Inferior parietal cortex (tissue), 1 donor: ENCODE measurements around the gene ZNF888.
A peak's percentile ranks its signal among the peaks of the same experiment; 100 is the strongest.
"Not testable (repeated sequence)": the region's sequence is repeated elsewhere in the genome, so short reads cannot be mapped to it uniquely, and the experiment has no call there.

Source experiments
- DNase-seq: peaks from one replicate; pipeline ENCODE4 v3.0.0-alpha.2; 2016; ENCODE audit errors: extremely low spot score

The ZNF888 gene

DNA sequence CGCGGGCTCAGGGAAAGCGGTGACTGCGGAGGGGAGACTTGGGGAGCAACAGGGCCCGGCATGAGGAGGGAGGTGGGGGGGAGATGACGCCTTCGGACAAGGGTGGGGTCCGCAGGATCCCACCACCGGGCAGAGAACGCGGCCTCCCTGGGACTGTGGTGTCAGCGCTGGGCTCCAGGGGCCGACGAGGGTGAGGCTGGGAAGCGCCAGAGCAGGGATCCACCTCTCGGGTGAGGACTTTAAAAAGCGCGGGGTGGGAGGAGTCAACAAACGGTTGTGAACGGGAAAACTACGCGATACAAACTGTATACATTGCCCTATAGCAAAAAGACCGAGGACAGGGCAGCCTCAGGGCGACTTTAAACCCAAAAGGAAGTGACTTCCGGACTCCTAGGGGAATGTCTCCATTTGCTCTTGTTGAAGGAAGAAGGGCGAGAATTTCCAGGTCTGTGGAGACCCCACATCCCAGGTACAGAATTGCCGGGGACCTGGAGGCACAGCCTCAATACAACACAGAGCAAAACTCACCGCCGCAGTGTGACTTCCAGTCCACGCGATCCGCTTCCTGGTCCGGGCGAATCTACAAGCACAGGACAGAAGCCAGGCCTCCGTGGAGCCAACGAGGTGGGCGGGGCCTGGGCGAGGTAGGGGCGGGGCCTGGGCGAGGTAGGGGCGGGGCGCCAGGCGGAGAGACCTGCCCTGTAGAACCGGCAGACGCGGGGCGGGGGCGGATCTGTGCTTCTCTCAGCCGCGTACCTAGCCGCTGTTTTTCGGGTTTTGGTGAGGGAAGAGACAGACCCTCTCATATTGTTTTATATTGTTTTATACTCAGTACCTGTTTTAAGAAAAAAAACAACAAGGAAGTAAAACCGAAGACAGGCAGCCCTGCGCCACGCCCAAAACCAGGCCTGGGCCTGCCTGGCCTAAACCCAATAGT is at the start of gene ZNF888:
TSS of gene ZNF888 (minus strand) at position 588 of the 937 bp plus-strand sequence. CDS start 5,555 bp downstream, outside the sequence.
- DNase-seq = peak; percentile 47

GRCh38 chr19:52967772-52968171 is 44.5 kb upstream of the ZNF888 start:
- no peak for DNase-seq

DNA sequence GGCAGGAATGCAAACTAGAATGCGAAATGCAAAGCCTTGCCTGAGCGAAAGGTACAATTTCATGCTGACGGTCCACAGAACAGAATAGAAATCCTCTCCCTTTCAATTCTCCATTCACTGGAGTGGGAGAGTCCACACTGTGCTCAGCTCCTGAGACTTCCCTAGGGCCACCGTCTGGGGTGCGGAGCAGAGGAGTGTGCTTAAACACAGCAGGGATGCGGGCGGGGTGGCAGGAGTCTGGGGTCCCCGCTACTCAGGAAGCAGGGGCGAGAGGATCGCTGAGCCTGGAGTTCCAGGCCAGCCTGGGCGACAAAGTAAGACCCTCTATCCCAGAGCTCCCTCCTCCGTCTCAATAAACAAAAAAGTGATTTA is 40.0 kb upstream of the ZNF888 start:
- no peak for DNase-seq

GRCh38 chr19:52962394-52963246 is 39.4 kb upstream of the ZNF888 start, which contains the start of gene ZNF816:
TSS of gene ZNF816 (minus strand) at chr19:52962881. CDS start at chr19:52956089, 6,792 bp downstream.
- peak; percentile 79 for DNase-seq

DNA sequence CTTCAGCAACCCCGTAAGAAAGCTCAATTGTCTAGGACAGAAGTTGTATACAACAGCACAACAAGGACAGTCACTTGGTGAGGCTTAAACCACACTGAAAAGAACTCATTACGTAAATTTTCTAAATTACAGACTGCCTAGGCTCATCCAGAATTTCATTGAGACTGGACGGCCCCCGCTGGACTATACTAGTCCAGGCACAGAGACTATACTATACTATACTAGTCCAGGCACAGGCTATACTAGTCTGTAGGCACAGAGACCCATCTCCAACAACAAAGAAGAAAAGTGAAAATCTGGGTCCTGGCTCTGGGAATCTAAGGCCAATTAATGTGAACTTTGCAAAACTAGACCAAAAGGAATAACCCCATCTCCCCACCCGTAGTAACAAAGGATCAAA is 38.8 kb upstream of the ZNF888 start:
- no peak for DNase-seq

GRCh38 chr19:52959613-52960295 is 36.5 kb upstream of the ZNF888 start:
- DNase-seq = no peak

DNA sequence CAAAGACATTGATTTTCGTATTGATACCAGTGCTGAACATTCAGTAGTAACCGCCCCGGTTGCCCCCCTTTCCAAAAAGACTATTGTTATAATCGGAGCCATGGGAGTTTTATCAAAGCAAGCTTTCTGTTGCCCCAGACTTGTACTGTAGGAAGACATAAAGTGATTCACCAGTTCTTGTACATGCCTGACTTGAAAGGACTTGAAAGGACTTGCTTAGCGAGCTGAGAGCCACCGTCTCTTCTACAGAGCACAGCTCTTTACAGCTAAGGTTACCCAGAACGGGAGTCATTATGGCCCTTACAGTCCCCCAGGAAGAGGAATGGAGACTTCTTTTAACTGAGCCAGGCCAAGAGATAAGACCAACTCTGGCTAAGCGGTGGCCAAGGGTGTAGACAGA is 34.4 kb upstream of the ZNF888 start:
- no peak for DNase-seq

DNA sequence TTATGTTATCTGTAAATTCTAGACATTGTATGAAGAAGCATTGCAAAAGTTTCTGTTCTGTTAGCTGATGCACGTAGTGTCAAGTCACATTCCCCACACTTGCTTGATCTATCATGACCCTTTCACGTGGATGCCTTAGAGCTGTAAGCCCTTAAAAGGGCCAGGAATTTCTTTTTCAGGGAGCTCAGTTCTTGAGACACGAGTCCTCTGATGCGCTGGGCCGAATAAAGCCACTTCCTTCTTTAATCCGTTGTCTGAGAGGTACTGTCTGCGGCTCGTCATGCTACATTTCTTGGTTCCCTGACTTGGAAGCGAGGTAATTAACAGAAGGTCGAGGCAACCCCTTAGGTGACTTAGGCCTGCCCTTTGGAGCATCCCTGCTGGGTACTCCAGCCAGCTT is 33.7 kb upstream of the ZNF888 start:
- DNase-seq = no peak

DNA sequence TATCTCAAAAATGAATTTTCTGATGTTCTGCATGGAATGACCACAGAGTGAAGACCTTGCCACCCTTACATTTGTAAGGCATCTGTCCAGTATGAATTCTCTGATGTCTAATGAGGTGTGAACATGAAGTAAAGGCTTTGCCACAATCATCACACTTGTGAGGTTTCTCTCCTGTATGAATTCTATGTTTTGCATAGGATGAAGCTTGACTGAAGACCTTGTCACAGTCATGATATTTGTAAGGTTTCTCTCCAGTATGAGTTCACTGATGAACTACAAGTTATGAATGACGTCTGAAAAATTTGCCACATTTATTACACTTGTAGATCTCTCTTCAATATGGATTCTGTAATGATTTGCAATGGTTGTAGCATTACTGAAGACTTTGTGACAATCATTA is 26.2 kb upstream of the ZNF888 start:
- DNase-seq = no peak

DNA sequence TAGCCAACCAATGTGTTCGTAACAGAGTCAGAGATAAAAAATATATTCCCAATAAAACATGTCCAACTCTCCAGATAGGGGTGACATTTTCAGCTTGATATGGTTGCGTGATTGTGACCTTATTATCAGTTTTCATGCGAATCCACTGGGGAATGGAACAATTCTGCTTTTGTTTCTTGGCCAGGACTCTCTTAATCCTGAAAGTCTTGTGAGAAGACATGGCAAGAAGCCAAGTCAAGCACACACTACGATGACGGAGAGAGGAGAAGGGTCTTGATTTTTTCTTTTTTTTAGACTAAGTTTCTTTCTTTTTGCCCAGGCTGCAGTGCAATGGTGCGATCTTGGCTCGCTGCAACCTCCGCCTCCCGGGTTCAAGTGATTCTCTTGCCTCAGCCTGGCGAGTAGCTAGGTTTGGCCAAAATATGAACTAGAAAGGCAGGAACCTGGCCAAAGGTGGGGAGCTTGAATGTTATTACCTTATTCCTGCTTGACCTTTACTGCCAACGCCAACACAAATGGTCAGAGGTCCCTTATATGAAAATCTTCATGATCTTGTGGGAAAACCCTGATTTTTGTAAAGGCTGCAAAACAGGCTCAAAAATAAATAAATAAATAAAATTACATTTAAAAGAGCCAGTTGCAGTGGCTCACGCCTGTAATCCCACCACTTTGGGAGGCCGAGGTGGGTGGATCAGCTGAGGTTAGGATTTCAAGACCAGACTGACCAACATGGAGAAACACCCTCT is 25.0 kb upstream of the ZNF888 start:
- DNase-seq = no peak

- DNase-seq = no peak
These were observed 23.4 kb upstream of the ZNF888 start for GRCh38 chr19:52946322-52947310.

GRCh38 chr19:52945652-52946321 is 22.6 kb upstream of the ZNF888 start:
- DNase-seq = no peak

- not testable (repeated sequence) for DNase-seq
These were observed 21.7 kb upstream of the ZNF888 start for GRCh38 chr19:52944703-52945493.

DNA sequence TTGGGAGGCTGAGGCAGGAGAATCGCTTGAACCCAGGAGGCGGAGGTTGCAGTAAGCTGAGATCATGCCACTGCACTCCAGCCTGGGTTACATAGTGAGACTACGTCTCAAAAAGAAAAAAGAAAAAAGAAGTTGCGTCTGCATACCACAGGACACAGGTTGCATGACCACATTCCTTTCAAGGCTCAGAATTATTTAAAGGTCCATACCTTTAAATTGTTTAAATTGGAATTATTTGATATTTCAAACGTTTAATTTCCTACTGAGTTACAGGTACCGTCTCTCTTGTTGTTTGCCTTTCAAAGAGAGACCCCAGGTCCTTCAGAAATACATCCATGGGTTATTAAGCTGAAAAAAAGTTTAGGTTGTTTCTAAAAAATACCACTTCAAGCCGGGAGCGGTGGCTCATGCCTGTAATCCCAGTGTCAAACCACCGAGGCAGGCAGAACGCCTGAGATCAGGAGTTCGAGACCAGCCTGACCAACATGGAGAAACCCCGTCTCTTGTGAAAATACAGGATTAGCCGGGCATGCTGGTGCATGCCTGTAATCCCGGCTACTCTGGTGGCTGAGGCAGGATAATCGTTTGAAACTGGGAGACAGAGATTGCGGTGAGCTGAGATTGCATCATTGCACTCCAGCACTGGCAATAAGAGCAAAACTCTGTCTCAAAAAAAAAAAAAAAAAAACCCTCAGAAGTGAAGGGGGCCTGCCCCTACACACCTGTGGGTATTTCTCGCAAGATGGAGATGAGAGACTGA is 20.8 kb upstream of the ZNF888 start:
- DNase-seq = no peak

GRCh38 chr19:52943134-52943883 is 20.1 kb upstream of the ZNF888 start:
- DNase-seq = no peak

GRCh38 chr19:52942386-52943133 is 19.3 kb upstream of the ZNF888 start:
- DNase-seq = peak; percentile 45
